GM19240 (cell line): ENCODE measurements around the gene MEI1.

Source experiments
- DNase-seq: peaks from one replicate; pipeline ENCODE4 v3.0.0; 2011; ENCODE audit warnings: low spot score; ENCODE audit not compliant: insufficient read length

Gene MEI1

GRCh38 chr22:41840216-41840615 lies 140.9 kb downstream of the MEI1 start:
- DNase-seq, result no peak

- DNase-seq, result no peak
These were observed 141.9 kb downstream of the MEI1 start for GRCh38 chr22:41841085-41841712.

GRCh38 chr22:41842996-41843970 lies 144.0 kb downstream of the MEI1 start:
- no peak for DNase-seq

GRCh38 chr22:41844036-41844435 lies 144.7 kb downstream of the MEI1 start:
- DNase-seq, result no peak

- no peak for DNase-seq
These were observed 145.2 kb downstream of the MEI1 start for GRCh38 chr22:41844513-41844912.

- DNase-seq, result no peak
These were observed 146.3 kb downstream of the MEI1 start for GRCh38 chr22:41845380-41846267.

- no peak for DNase-seq
These were observed 147.1 kb downstream of the MEI1 start for GRCh38 chr22:41846268-41846987.

GRCh38 chr22:41847300-41847699 lies 148.0 kb downstream of the MEI1 start:
- no peak for DNase-seq

- DNase-seq, result no peak
These were observed 149.2 kb downstream of the MEI1 start for GRCh38 chr22:41848468-41848867.
